Activated naive CD4-positive, alpha-beta T cell treated with anti-CD3 and anti-CD28 coated beads, Interleukin-2, amount 10 ng/mL, durations not matched to agents 7 days and 5 days (primary cell): Measurements from ENCODE around the gene BSPRY.

Experiments
- CTCF ChIA-PET: fragments of 350-600 bp; sonication (Branson Sonifier 250); formaldehyde crosslinking; loops from one replicate; lab custom pipeline; 2021; ENCODE audit warnings: antibody characterized with exemption; lab: Charles Lee
- DNase-seq: peaks from one replicate; pipeline ENCODE4 v3.0.0-alpha.2; 2020
- H3K27ac Mint-ChIP-seq: one replicate; pipeline ENCODE4 v1.8.0; 2021; ENCODE audit warnings: mild to moderate bottlenecking, moderate library complexity, mixed read lengths
- H3K27me3 Mint-ChIP-seq: one replicate; pipeline ENCODE4 v1.8.0; 2021; ENCODE audit warnings: mild to moderate bottlenecking, mixed read lengths
- H3K36me3 Mint-ChIP-seq: one replicate; pipeline ENCODE4 v1.8.0; 2021; ENCODE audit warnings: mixed read lengths
- H3K4me1 Mint-ChIP-seq: one replicate; pipeline ENCODE4 v1.8.0; 2021; ENCODE audit warnings: mixed read lengths
- H3K4me3 Mint-ChIP-seq: one replicate; pipeline ENCODE4 v1.8.0; 2021; ENCODE audit warnings: mild to moderate bottlenecking, moderate library complexity, mixed read lengths
- H3K9me3 Mint-ChIP-seq: one replicate; pipeline ENCODE4 v1.8.0; 2021; ENCODE audit warnings: mixed read lengths

Gene BSPRY

DNA sequence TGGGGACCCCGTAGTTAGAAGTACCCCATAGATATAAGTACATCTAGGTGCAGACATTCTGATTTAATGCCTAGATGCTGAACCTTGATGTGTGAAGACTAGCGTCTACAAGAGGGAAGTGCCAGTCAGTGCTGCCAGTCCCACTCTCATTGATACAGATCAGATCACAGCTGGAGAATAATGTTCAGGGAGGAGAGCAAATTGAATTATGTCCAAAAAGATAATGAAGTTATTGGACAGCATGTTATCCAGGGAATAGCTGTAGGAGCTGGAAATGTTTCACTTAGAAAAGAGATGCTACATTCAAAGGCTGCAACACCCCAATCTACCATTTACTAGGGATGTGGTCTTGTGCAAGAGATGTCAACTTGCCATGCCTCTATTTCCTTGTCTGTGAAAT lies 30.3 kb upstream of the BSPRY start:
- DNase-seq, result no peak
- CTCF ChIA-PET, result no interaction called here
- no peak overlapping the region for H3K27ac Mint-ChIP-seq

DNA sequence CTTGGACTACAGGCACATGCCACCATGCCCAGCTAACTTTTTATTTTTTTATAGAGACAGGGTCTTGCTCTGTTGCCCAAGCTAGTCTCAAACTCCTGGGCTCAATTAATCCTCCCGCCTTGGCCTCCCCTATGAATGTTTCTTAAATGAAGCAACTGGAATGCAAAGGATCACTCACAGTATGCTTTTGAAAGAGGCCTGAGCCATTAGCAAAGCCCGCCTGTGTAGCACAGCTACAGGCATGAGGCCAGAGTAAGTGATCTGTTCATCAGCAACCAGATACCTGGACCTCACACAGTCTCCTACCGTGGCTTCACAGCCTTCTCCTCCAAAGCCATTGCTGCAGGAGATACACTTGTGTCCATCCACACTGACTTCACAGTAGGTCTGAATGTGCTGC lies 29.3 kb upstream of the BSPRY start:
- CTCF ChIA-PET, result interaction anchor here (1.4 kb wide), 1 partner anchor 9 kb away, joined by 4 read pairs; no protein-coding TSS in a partner anchor
- Mint-ChIP-seq H3K9me3 (no peaks in the 10 kb centered on the region), H3K4me1 (no peaks in the 10 kb centered on the region), H3K27ac (no peak overlapping the region), H3K4me3 (no peak overlapping the region), H3K36me3 (no peaks in the 10 kb centered on the region), H3K27me3 (peaks cover 11% of the 10 kb centered on the region)
- DNase-seq, result no peak

More for the DNA sequence above, 30.3 kb upstream of the BSPRY start:
- no peaks in the 10 kb centered on the region for H3K36me3 Mint-ChIP-seq
- H3K4me3 Mint-ChIP-seq, result no peak overlapping the region
- H3K9me3 Mint-ChIP-seq, result no peaks in the 10 kb centered on the region
- H3K4me1 Mint-ChIP-seq, result no peaks in the 10 kb centered on the region
- H3K27me3 Mint-ChIP-seq, result peaks cover 11% of the 10 kb centered on the region

DNA sequence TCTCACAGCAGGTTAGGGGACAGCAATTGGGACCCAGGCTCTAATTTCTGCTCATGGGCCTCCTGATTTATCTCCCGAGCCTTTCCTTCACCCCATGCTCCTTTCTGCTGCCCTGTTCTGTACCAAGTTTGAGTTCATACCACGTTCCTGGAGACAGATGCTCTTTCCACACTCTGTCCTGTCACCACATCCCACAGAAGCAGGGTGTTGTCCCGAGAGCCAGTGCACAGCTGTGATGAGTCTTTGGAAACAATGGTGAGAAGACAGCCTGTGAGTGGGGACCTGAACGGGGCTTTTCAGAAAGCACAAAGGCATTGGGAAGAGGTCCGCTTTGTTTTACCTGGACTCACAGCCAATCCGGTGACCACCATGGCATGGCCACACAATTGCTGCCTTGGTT lies 26.7 kb upstream of the BSPRY start:
- DNase-seq, result no peak
- no peaks in the 10 kb centered on the region for H3K9me3 Mint-ChIP-seq
- no peaks in the 10 kb centered on the region for H3K4me1 Mint-ChIP-seq
- H3K27ac Mint-ChIP-seq, result no peak overlapping the region
- peaks cover 10% of the 10 kb centered on the region for H3K27me3 Mint-ChIP-seq
- H3K36me3 Mint-ChIP-seq, result no peaks in the 10 kb centered on the region
- no peak overlapping the region for H3K4me3 Mint-ChIP-seq
- CTCF ChIA-PET, result no interaction called here

DNA sequence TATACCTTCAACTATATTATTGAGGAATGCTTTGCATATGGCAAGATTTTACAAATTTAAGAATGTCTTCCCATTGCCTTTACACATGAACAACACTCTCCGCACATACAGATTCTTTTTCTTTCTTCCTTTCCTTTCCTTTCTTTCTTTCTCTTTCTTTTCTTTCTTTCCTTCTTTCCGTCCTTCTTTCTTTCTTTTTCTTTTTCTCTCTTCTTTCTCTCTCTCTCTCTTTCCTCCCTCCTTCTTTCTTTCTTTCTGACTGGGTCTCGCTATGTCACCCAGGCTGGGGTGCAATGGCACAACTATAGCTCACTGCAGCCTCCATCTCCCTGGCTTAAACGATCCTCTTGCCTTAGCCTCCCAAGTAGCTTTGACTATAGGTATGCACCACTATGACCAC lies 23.1 kb upstream of the BSPRY start:
- no peak for DNase-seq
- CTCF ChIA-PET, result no interaction called here
- H3K4me3 Mint-ChIP-seq, result no peak overlapping the region
- peaks cover 6% of the 10 kb centered on the region for H3K27me3 Mint-ChIP-seq
- no peaks in the 10 kb centered on the region for H3K9me3 Mint-ChIP-seq
- no peak overlapping the region for H3K27ac Mint-ChIP-seq
- H3K36me3 Mint-ChIP-seq, result no peaks in the 10 kb centered on the region
- H3K4me1 Mint-ChIP-seq, result no peaks in the 10 kb centered on the region

DNA sequence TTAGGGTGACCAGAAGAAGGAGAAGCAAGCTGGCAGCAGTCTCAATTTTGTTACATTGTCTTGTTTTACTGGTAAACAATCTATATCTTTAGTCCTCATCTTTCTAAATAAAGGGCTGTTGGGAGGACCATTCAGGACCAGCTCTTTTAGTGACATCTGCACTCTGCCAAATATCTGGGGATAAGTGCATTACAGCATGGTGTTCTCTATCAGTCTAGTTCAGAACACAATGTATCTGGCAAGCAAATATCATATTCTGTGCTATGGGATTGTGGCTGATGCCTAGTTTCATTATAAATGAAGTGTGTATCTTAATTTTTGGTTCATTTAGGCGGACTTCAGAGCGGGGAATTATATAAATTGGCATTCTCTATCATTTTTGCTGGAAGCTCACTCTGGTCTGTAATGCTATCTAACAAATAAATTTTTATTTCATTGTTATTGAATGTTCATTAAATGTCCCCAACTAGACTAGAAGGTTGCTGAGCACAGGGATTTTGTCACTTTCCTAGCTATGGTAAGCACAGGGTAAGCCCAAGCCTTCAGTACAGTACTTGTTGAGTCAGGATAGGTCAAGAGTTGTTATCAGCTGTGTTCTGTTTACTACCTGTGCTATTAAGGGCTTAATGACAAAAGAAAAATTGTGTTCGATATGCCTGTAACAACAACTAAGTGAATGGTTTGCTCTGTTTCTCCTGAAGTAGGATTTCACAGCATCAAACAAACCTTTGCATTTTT lies 21.1 kb upstream of the BSPRY start:
- Mint-ChIP-seq H3K4me3 (no peak overlapping the region), H3K9me3 (no peaks in the 10 kb centered on the region), H3K36me3 (no peaks in the 10 kb centered on the region), H3K27me3 (peaks cover 4% of the 10 kb centered on the region), H3K4me1 (no peaks in the 10 kb centered on the region), H3K27ac (no peak overlapping the region)
- no peak for DNase-seq
- CTCF ChIA-PET, result no interaction called here

DNA sequence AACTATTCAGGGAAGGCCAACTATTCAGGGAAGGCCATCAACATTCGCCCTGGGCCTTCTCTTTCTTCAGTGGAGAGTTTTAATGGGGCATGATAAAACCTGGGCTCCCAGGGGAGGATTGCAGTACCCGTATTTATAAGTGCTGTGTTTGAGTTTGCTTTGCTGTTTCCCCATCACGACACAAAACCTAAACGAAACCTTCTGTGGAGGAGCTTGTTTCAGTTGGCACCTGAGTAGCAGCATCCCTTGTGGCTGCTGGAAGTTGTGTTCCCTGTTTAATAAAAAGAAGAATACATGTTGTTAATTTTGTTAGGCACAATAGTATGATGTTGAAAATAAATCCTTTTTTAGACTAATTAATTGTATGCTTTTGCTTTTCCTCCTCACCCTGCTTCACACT lies 17.6 kb upstream of the BSPRY start:
- H3K27ac Mint-ChIP-seq, result no peak overlapping the region
- H3K36me3 Mint-ChIP-seq, result no peaks in the 10 kb centered on the region
- no peaks in the 10 kb centered on the region for H3K9me3 Mint-ChIP-seq
- H3K4me3 Mint-ChIP-seq, result no peak overlapping the region
- H3K27me3 Mint-ChIP-seq, result no peaks in the 10 kb centered on the region
- CTCF ChIA-PET, result no interaction called here
- H3K4me1 Mint-ChIP-seq, result peaks cover 13% of the 10 kb centered on the region
- no peak for DNase-seq

DNA sequence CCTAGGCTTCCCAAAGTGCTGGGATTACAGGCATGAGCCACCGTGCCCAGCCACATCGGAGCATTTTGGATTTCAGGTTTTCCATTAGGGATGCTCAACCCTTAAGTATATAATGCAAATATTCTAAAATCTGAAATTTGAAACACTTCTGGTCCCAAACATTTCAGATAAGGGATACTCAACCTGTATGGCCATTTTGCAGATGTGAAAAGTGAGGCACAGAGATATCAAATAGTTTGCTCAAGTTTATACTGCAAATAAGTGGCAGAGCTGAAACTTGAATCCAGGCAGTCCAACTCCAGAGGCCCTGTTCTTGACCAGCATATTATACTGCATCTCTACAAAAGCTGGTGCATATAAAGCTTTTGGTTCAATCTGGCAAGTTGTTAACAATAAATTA lies 11.6 kb upstream of the BSPRY start:
- CTCF ChIA-PET, result interaction anchor here (3.3 kb wide), 1 partner anchor 13 kb away, joined by 15 read pairs; the partner anchor contains the start of gene BSPRY
- H3K9me3 Mint-ChIP-seq, result no peaks in the 10 kb centered on the region
- no peaks in the 10 kb centered on the region for H3K36me3 Mint-ChIP-seq
- H3K4me3 Mint-ChIP-seq, result no peak overlapping the region
- peaks cover 37% of the 10 kb centered on the region for H3K4me1 Mint-ChIP-seq
- DNase-seq, result no peak
- no peak overlapping the region for H3K27ac Mint-ChIP-seq
- H3K27me3 Mint-ChIP-seq, result peaks cover 14% of the 10 kb centered on the region

DNA sequence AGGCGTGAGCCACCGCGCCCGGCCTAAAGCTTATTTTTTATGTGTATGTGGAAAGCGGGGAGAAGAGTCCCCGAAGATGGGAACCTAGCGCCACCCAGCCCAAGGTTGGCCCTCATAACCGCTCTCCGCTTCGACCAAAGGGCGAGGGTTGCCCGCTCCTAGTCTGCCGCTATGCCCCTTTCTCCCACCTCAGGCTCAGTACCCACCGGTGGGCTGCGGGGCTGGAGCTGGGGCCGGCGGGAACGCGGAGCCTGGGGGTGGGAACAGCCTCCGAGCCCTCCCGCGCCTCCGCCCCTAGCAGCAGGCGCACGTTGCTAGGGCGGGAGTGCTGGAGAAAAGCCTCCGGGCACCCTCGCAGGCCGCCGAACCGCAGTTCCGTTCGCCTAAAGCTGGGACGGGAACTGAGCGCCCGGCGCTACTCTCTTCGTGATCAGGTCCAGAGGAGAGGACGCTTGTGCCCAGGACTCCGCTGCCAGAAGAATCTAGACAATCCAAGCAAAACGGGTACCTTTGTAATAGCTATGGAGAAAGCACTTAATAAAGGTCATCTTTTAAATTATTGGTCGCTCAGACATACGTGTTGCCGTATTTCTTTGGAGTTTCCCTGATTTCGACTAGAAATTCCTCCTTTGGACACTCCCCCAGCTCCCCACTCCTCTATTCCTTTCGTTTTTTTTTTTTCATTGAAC lies 9.2 kb upstream of the BSPRY start, which contains the start of gene WDR31:
Gene WDR31 (minus strand): TSS at position 265 of the 689 bp plus-strand sequence. CDS start 8,253 bp downstream, outside the sequence.
- peak within 1 kb of the TSS; percentile 77 for H3K4me3 Mint-ChIP-seq
- peak; percentile 84 for DNase-seq

DNA sequence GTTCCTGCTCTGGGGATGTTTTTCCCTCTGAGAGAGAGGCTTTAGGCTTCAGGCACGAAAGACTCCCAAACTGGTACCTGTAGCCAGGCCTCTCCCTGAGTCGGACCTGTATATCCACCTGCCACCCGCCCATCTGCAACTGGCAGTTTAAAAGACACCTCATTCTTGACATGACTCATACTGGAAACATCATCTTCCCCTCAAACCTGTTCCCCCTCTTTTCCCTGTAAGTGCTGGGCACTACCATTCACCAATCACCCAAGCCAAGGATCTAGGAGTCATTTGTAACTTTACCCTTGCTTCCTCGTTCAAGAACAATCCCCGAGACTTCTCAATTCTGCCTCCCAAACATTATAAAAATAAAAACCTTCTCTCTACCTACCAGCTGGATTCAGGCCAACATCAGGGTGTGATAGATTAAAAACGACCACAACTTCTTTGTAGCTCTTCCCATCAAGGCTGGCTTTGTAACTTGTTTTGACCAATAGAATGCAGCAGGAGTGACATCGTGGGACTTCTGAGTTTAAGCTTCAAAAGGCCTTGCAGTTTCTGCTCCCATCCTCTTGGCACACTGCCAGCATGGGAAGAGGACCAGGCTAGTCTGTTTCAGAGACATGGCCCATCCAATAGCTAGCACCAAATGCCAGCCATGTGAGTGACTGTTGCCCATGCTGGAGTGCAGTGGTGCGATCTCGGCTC lies 7.5 kb upstream of the BSPRY start:
- no peaks in the 10 kb centered on the region for H3K36me3 Mint-ChIP-seq
- no peak for DNase-seq
- peaks cover 14% of the 10 kb centered on the region for H3K27me3 Mint-ChIP-seq
- no peak overlapping the region for H3K4me3 Mint-ChIP-seq
- H3K9me3 Mint-ChIP-seq, result no peaks in the 10 kb centered on the region
- no peak overlapping the region for H3K27ac Mint-ChIP-seq
- CTCF ChIA-PET, result interaction anchor here (0.8 kb wide), 1 partner anchor 9 kb away, joined by 3 read pairs; no protein-coding TSS in a partner anchor
- peaks cover 27% of the 10 kb centered on the region for H3K4me1 Mint-ChIP-seq

More for the DNA sequence above, 9.2 kb upstream of the BSPRY start, which contains the start of gene WDR31:
- Mint-ChIP-seq H3K4me1 (peaks cover 36% of the 10 kb centered on the region), H3K9me3 (no peaks in the 10 kb centered on the region), H3K27ac (no peak within 1 kb of the TSS), H3K27me3 (peaks cover 14% of the 10 kb centered on the region), H3K36me3 (no peaks in the 10 kb centered on the region)
- CTCF ChIA-PET, result interaction anchor here (0.7 to 3.3 kb wide), 6 partner anchors 10 to 1007 kb away, joined by 3 to 15 read pairs (median 4); partner anchors contain the start of genes ALAD and BSPRY

DNA sequence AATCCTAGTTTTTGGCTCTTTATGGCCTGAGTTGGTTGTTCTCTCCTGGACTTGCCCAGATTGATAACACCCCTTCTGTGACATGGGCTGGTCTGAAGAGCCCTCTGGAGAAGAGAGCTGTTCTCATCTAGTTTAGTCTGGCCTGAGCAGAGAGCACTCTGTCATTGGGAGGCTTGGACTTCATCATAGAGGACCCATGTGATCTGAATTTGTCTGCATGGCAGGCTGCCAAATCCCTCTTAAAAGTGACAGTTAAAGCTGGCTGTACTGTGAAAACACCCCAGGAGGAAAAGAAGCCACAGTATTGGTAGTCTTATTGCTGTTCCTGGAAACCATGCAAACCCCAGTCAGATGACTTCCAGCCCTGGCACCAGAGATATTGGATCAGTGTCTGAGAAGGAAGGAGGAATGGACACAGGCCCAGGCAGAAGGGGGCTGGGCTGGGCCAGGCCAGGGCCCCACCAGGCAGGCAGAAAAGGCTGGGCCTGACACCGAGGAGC lies 5.6 kb upstream of the BSPRY start:
- CTCF ChIA-PET, result interaction anchor here (0.6 kb wide), 1 partner anchor 22 kb away, joined by 3 read pairs; no protein-coding TSS in a partner anchor
- H3K36me3 Mint-ChIP-seq, result no peaks in the 10 kb centered on the region
- peaks cover 29% of the 10 kb centered on the region for H3K4me1 Mint-ChIP-seq
- H3K27me3 Mint-ChIP-seq, result peaks cover 15% of the 10 kb centered on the region
- H3K9me3 Mint-ChIP-seq, result no peaks in the 10 kb centered on the region
- DNase-seq, result no peak
- no peak overlapping the region for H3K27ac Mint-ChIP-seq
- H3K4me3 Mint-ChIP-seq, result no peak overlapping the region

DNA sequence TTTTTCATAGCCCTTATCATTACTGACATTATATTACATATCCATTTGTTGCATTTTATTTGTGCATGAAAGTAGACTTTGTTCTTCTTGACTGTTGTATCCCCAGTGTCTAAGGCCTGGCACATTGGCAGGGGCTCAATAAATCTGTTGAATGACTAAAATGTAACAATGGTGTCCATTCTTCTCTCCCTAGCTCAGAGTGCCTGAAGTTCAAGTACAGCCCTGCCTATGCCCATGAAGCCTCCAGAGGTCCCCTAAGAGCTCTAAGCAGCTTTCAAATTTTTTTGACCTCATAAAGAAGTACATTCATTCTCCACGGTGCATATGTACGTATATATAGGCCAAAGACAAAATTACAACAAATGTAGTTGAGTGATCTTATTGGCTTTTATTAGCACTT lies 4.2 kb upstream of the BSPRY start:
- CTCF ChIA-PET, result no interaction called here
- H3K27ac Mint-ChIP-seq, result no peak overlapping the region
- H3K4me1 Mint-ChIP-seq, result peaks cover 32% of the 10 kb centered on the region

DNA sequence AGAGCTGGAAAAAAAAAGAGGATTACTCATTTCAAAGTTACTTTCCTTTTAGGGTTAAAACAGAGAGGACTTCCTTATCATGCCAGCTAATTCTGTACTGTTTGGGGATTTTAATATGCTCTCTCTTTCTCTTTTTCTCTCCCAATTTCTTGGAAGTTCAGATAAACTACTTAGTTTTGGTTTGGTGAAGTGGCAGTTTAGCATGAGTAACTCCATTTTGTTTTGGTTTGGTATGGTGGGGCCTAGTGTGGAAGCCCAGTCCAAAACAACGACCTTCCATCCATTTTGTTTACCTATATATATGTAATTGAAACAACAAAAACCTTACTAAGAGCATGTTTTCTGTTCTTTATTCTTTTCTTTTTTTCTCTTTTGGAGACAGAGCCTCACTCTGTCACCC lies 3.7 kb upstream of the BSPRY start:
- CTCF ChIA-PET, result interaction anchor here (0.6 kb wide), 1 partner anchor 30 kb away, joined by 3 read pairs; no protein-coding TSS in a partner anchor
- no peak for DNase-seq
- Mint-ChIP-seq H3K27ac (no peak overlapping the region), H3K4me1 (peaks cover 32% of the 10 kb centered on the region), H3K9me3 (no peaks in the 10 kb centered on the region), H3K4me3 (no peak overlapping the region), H3K27me3 (peaks cover 20% of the 10 kb centered on the region), H3K36me3 (no peaks in the 10 kb centered on the region)

More for the DNA sequence above, 4.2 kb upstream of the BSPRY start:
- no peaks in the 10 kb centered on the region for H3K36me3 Mint-ChIP-seq
- H3K4me3 Mint-ChIP-seq, result no peak overlapping the region
- no peaks in the 10 kb centered on the region for H3K9me3 Mint-ChIP-seq
- no peak for DNase-seq
- H3K27me3 Mint-ChIP-seq, result peaks cover 15% of the 10 kb centered on the region

DNA sequence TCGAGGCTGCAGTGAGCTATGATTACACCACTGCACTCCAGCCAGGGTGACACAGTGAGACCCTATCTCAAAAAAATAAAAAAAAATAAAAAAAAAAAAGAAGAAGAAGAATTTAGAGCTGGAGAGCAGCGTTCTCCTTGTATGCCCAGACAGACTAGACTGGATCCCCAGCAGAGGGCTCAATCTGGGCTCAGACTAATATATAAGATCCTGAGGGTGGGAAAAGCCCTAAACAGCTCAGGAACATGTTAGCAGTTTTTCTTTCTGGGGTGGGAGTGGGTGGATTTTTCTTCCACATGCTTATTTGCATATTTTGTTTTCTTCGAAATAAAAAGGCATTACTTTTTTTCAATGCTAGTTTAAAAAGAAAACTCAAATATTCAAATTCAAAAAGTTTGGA lies 904 bp upstream of the BSPRY start:
- Mint-ChIP-seq H3K27me3 (peaks cover 39% of the 10 kb centered on the region), H3K4me1 (peaks cover 30% of the 10 kb centered on the region), H3K27ac (no peak overlapping the region), H3K36me3 (no peaks in the 10 kb centered on the region), H3K4me3 (peak overlapping the region; percentile 36), H3K9me3 (no peaks in the 10 kb centered on the region)
- no peak for DNase-seq
- CTCF ChIA-PET, result interaction anchor here (1.5 to 3.5 kb wide), 3 partner anchors 9 to 234 kb away, joined by 3 to 15 read pairs (median 9); partner anchors contain the start of genes CDC26, PRPF4 and WDR31

DNA sequence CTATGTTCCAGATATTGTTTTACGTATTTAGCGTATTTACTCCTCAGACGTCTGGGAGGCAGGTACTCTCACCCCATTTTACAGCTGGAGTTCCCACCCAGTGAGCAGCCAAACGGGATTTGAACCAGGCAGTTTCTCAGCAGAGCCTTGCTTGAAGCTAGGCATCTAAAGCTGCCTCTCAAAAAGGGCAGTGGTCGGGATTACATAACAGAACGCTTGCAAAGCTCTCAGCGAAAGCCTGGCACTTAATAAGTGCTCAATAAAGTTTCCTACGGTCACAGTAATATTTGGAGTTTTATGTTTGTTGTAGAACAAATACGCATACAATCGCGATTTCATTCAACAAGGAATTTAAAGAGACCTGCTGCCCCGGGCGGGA lies 286 bp upstream of the BSPRY start:
- no peak for DNase-seq
- H3K9me3 Mint-ChIP-seq, result no peaks in the 10 kb centered on the region
- H3K27ac Mint-ChIP-seq, result no peak overlapping the region
- peaks cover 27% of the 10 kb centered on the region for H3K4me1 Mint-ChIP-seq
- H3K4me3 Mint-ChIP-seq, result peak overlapping the region; percentile 80
- peaks cover 41% of the 10 kb centered on the region for H3K27me3 Mint-ChIP-seq
- no peaks in the 10 kb centered on the region for H3K36me3 Mint-ChIP-seq
- CTCF ChIA-PET, result interaction anchor here (0.9 to 3.5 kb wide), 4 partner anchors 10 to 233 kb away, joined by 3 to 15 read pairs (median 7); partner anchors contain the start of genes ALAD, CDC26, PRPF4 and WDR31
